ENCODE results near the gene CHST1.

- TF ChIP-seq EP300 (IDR thresholded peaks at IDR 0.05) (no peak), POLR2AphosphoS5 (IDR thresholded peaks at IDR 0.05) (no peak)
These were observed 4.5 kb upstream of the CHST1 start for GRCh38 chr11:45669956-45670355.

All from esophagus muscularis mucosa (tissue), 3 donors.